HG02973 (cell line): ENCODE results near the gene KCND3.

Experiments used
- ATAC-seq: cut with Tn5 transposase; IDR thresholded peaks from one replicate; pipeline ENCODE4 v1.9.1; 2021; ENCODE audit warnings: moderate library complexity; ENCODE audit not compliant: unreplicated experiment

The KCND3 gene

GRCh38 chr1:111961016-111961415 is 28.5 kb downstream of the KCND3 start:
- ATAC-seq = no peak

- ATAC-seq = no peak
These were observed 30.0 kb downstream of the KCND3 start for GRCh38 chr1:111959436-111959835.

- ATAC-seq = no peak
These were observed 30.6 kb downstream of the KCND3 start for GRCh38 chr1:111958851-111959250.

GRCh38 chr1:111958075-111958474 is 31.4 kb downstream of the KCND3 start:
- no peak for ATAC-seq

GRCh38 chr1:111956155-111956771 is 33.2 kb downstream of the KCND3 start:
- no peak for ATAC-seq

GRCh38 chr1:111955755-111956154 is 33.7 kb downstream of the KCND3 start:
- ATAC-seq = no peak

GRCh38 chr1:111953797-111954196 is 35.7 kb downstream of the KCND3 start:
- ATAC-seq = no peak

GRCh38 chr1:111952125-111952657 is 37.3 kb downstream of the KCND3 start:
- no peak for ATAC-seq

- ATAC-seq = no peak
These were observed 41.0 kb downstream of the KCND3 start for GRCh38 chr1:111948209-111949171.

GRCh38 chr1:111943846-111944749 is 45.4 kb downstream of the KCND3 start:
- ATAC-seq = no peak

GRCh38 chr1:111943066-111943465 is 46.4 kb downstream of the KCND3 start:
- no peak for ATAC-seq

- ATAC-seq = no peak
These were observed 50.9 kb downstream of the KCND3 start for GRCh38 chr1:111938536-111938935.

- ATAC-seq = no peak
These were observed 51.3 kb downstream of the KCND3 start for GRCh38 chr1:111938123-111938522.

GRCh38 chr1:111937147-111937725 is 52.2 kb downstream of the KCND3 start:
- no peak for ATAC-seq

GRCh38 chr1:111934106-111934852 is 55.2 kb downstream of the KCND3 start:
- ATAC-seq = no peak

- no peak for ATAC-seq
These were observed 59.1 kb downstream of the KCND3 start for GRCh38 chr1:111930356-111930755.

- no peak for ATAC-seq
These were observed 60.9 kb downstream of the KCND3 start for GRCh38 chr1:111928531-111928930.

- ATAC-seq = no peak
These were observed 61.8 kb downstream of the KCND3 start for GRCh38 chr1:111927652-111928051.

- ATAC-seq = no peak
These were observed 64.7 kb downstream of the KCND3 start for GRCh38 chr1:111924786-111925185.

- ATAC-seq = no peak
These were observed 65.7 kb downstream of the KCND3 start for GRCh38 chr1:111923766-111924165.
